DND-41 (cell line): Measurements from ENCODE around the gene ACAD11.

Experiments used
- ATAC-seq: fragments of 200-7000 bp; cut with Tn5 transposase; 3 replicates; pipeline ENCODE4 v1.9.1; 2021; ENCODE audit warnings: low read depth; ENCODE audit not compliant: insufficient read depth
- DNase-seq: peaks from one replicate; pipeline ENCODE4 v3.0.0-alpha.2; 2020
- H2AFZ ChIP-seq: 2 replicates; pipeline ENCODE4 v1.6.0; 2012; ENCODE audit warnings: low read depth, low read length
- H3K27ac ChIP-seq: 2 replicates; pipeline ENCODE4 v1.5.1; 2012; ENCODE audit warnings: low read length, inconsistent platforms
- H3K27me3 ChIP-seq: fragments of 200-600 bp; sonication (generic); 2 replicates; pipeline ENCODE4 v1.6.0; 2012; ENCODE audit warnings: low read length, mild to moderate bottlenecking, inconsistent platforms; ENCODE audit not compliant: insufficient read depth, poor library complexity
- H3K36me3 ChIP-seq: 2 replicates; pipeline ENCODE4 v1.5.1; 2012; ENCODE audit warnings: low read length, inconsistent platforms; ENCODE audit not compliant: insufficient read depth
- H3K4me1 ChIP-seq: 2 replicates; pipeline ENCODE4 v1.5.1; 2012; ENCODE audit warnings: mild to moderate bottlenecking, low read length; ENCODE audit not compliant: insufficient read depth
- H3K4me2 ChIP-seq: 2 replicates; pipeline ENCODE4 v1.6.0; 2012; ENCODE audit warnings: mild to moderate bottlenecking, moderate library complexity, low read length, inconsistent platforms; ENCODE audit not compliant: insufficient read depth
- H3K4me3 ChIP-seq, 2 experiments: fragments of 200-600 bp in 1 of 2; shearing (Covaris generic) in 1 of 2; 2 replicates each; pipeline ENCODE4 v1.5.1; 2012 to 2016; ENCODE audit warnings: inconsistent platforms in 2 of 2, low read length in 2 of 2, mild to moderate bottlenecking in 2 of 2, low read depth in 1 of 2, moderate library complexity in 1 of 2
- H3K79me2 ChIP-seq: 2 replicates; pipeline ENCODE4 v1.6.0; 2012; ENCODE audit warnings: low read length, inconsistent platforms; ENCODE audit not compliant: insufficient read depth
- H3K9ac ChIP-seq: 2 replicates; pipeline ENCODE4 v1.6.0; 2012; ENCODE audit warnings: low read depth, mild to moderate bottlenecking, inconsistent platforms, low read length, moderate library complexity
- H3K9me3 ChIP-seq: 2 replicates; pipeline ENCODE4 v1.5.1; 2012; ENCODE audit warnings: low read length, moderate library complexity, mild to moderate bottlenecking, inconsistent platforms; ENCODE audit not compliant: insufficient read depth, severe bottlenecking
- H4K20me1 ChIP-seq: 2 replicates; pipeline ENCODE4 v1.6.0; 2012; ENCODE audit warnings: low read length; ENCODE audit not compliant: insufficient read depth
- CTCF ChIP-seq: IDR thresholded peaks from 2 replicates; pipeline ENCODE4 v1.5.1; 2012; ENCODE audit warnings: borderline replicate concordance, low read length, moderate library complexity, mild to moderate bottlenecking; ENCODE audit not compliant: poor library complexity, severe bottlenecking; ENCODE audit errors: extremely low read depth
- EZH2 ChIP-seq: IDR thresholded peaks from 3 replicates; pipeline ENCODE4 v1.6.1; 2012; ENCODE audit warnings: borderline replicate concordance, low read depth, mild to moderate bottlenecking, moderate library complexity, low read length, inconsistent platforms; ENCODE audit not compliant: severe bottlenecking

ACAD11 gene

GRCh38 chr3:132536442-132537153, 123.0 kb downstream of the ACAD11 start:
- no peak for TF ChIP-seq EZH2
- TF ChIP-seq CTCF = no peak
- no peaks in the 10 kb centered on the region for H3K79me2 ChIP-seq
- H3K4me1 ChIP-seq = no peaks in the 10 kb centered on the region
- no peak overlapping the region for H3K9ac ChIP-seq
- no peaks in the 10 kb centered on the region for H3K9me3 ChIP-seq
- H3K27me3 ChIP-seq = no peaks in the 10 kb centered on the region
- H3K4me2 ChIP-seq = no peak overlapping the region
- peaks cover 82% of the 10 kb centered on the region for H3K36me3 ChIP-seq
- ATAC-seq = peak; percentile 35; the same call in 1 of the 3 replicates
- H2AFZ ChIP-seq = no peak overlapping the region
- DNase-seq = no peak
- no peak overlapping the region for H3K4me3 ChIP-seq
- peaks cover 4% of the 10 kb centered on the region; the same call in 1 of the 2 replicates for H4K20me1 ChIP-seq
- peak overlapping the region; percentile 1; the same call in 1 of the 2 replicates for H3K27ac ChIP-seq

GRCh38 chr3:132535575-132536441, 123.8 kb downstream of the ACAD11 start:
- Histone ChIP-seq H3K4me1 (no peaks in the 10 kb centered on the region), H3K9ac (no peak overlapping the region), H3K4me3 (no peak overlapping the region), H3K27me3 (no peaks in the 10 kb centered on the region), H3K36me3 (peaks cover 84% of the 10 kb centered on the region), H3K9me3 (no peaks in the 10 kb centered on the region), H3K79me2 (no peaks in the 10 kb centered on the region), H3K4me2 (no peak overlapping the region), H3K27ac (no peak overlapping the region), H2AFZ (no peak overlapping the region), H4K20me1 (peaks cover 4% of the 10 kb centered on the region; the same call in 1 of the 2 replicates)
- ATAC-seq (peak; percentile 84), DNase-seq (peak; percentile 56)
- TF ChIP-seq EZH2 = no peak
- peak; percentile 81 for TF ChIP-seq CTCF

GRCh38 chr3:132530624-132531023, 129.0 kb downstream of the ACAD11 start:
- H3K4me2 ChIP-seq = no peak overlapping the region
- no peaks in the 10 kb centered on the region for H3K27me3 ChIP-seq
- no peak overlapping the region for H3K4me3 ChIP-seq
- DNase-seq (no peak), ATAC-seq (no peak)
- no peak overlapping the region for H3K27ac ChIP-seq
- no peaks in the 10 kb centered on the region for H3K9me3 ChIP-seq
- no peaks in the 10 kb centered on the region for H3K79me2 ChIP-seq
- no peak overlapping the region for H2AFZ ChIP-seq
- H3K4me1 ChIP-seq = no peaks in the 10 kb centered on the region
- H3K36me3 ChIP-seq = peaks cover 82% of the 10 kb centered on the region
- no peak for TF ChIP-seq CTCF
- no peak for TF ChIP-seq EZH2
- H3K9ac ChIP-seq = no peak overlapping the region
- H4K20me1 ChIP-seq = peaks cover 1% of the 10 kb centered on the region; the same call in 1 of the 2 replicates
